ENCODE results near the gene MYF5. TPM values are rescaled to one million over a fixed set of nuclear protein-coding genes. Genes with fewer than 3 reads are reported as not detected.

The MYF5 gene
- total RNA-seq, 1 experiment from 2014 or later: not detected

GRCh38 chr12:80681786-80682185 lies 34.9 kb upstream of the MYF5 start:
- DNase-seq (ENCODE audit: low spot score) (no peak), ATAC-seq (no peak)
- Mint-ChIP-seq H3K27me3 (ENCODE audit: low read depth) (no peaks in the 10 kb centered on the region), H3K36me3 (no peaks in the 10 kb centered on the region), H3K27ac (no peak overlapping the region), H3K4me3 (no peak overlapping the region), H3K9me3 (peaks cover 2% of the 10 kb centered on the region), H3K4me1 (peaks cover 16% of the 10 kb centered on the region)
- ChIA-PET POLR2A (no interaction called here), CTCF (interaction anchor here (0.8 to 1.2 kb wide), 1 partner anchor 49 kb away, joined by 3 read pairs; no protein-coding TSS in a partner anchor)
- TF ChIP-seq ATF1 (CRISPR knock-in tag; IDR thresholded peaks at IDR 0.05): no peak
- no peak for TF ChIP-seq E2F5 (CRISPR knock-in tag; IDR thresholded peaks at IDR 0.05)
- TF ChIP-seq ZNF423 (CRISPR knock-in tag; IDR thresholded peaks at IDR 0.05): no peak
- TF ChIP-seq NFE2L1 (CRISPR knock-in tag; IDR thresholded peaks at IDR 0.05): no peak
- no peak for TF ChIP-seq GRHL2 (CRISPR knock-in tag; IDR thresholded peaks at IDR 0.05; ENCODE audit: insufficient replicate concordance, severe bottlenecking)
- no peak for TF ChIP-seq ZNF219 (CRISPR knock-in tag; IDR thresholded peaks at IDR 0.05; ENCODE audit: borderline replicate concordance)
- TF ChIP-seq, protein P1, sequence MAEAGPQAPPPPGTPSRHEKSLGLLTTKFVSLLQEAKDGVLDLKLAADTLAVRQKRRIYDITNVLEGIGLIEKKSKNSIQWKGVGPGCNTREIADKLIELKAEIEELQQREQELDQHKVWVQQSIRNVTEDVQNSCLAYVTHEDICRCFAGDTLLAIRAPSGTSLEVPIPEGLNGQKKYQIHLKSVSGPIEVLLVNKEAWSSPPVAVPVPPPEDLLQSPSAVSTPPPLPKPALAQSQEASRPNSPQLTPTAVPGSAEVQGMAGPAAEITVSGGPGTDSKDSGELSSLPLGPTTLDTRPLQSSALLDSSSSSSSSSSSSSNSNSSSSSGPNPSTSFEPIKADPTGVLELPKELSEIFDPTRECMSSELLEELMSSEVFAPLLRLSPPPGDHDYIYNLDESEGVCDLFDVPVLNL (CRISPR knock-in tag; IDR thresholded peaks at IDR 0.05; ENCODE audit: borderline replicate concordance, low read depth): no peak
- no peak for TF ChIP-seq USF2 (CRISPR knock-in tag; IDR thresholded peaks at IDR 0.05)
- no peak for TF ChIP-seq NR2C2 (CRISPR knock-in tag; IDR thresholded peaks at IDR 0.05)
- TF ChIP-seq, protein P2, sequence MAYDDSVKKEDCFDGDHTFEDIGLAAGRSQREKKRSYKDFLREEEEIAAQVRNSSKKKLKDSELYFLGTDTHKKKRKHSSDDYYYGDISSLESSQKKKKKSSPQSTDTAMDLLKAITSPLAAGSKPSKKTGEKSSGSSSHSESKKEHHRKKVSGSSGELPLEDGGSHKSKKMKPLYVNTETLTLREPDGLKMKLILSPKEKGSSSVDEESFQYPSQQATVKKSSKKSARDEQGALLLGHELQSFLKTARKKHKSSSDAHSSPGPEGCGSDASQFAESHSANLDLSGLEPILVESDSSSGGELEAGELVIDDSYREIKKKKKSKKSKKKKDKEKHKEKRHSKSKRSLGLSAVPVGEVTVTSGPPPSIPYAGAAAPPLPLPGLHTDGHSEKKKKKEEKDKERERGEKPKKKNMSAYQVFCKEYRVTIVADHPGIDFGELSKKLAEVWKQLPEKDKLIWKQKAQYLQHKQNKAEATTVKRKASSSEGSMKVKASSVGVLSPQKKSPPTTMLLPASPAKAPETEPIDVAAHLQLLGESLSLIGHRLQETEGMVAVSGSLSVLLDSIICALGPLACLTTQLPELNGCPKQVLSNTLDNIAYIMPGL (CRISPR knock-in tag; IDR thresholded peaks at IDR 0.05): no peak
- no peak for TF ChIP-seq ZNF232 (CRISPR knock-in tag; IDR thresholded peaks at IDR 0.05)
- TF ChIP-seq, protein P3, sequence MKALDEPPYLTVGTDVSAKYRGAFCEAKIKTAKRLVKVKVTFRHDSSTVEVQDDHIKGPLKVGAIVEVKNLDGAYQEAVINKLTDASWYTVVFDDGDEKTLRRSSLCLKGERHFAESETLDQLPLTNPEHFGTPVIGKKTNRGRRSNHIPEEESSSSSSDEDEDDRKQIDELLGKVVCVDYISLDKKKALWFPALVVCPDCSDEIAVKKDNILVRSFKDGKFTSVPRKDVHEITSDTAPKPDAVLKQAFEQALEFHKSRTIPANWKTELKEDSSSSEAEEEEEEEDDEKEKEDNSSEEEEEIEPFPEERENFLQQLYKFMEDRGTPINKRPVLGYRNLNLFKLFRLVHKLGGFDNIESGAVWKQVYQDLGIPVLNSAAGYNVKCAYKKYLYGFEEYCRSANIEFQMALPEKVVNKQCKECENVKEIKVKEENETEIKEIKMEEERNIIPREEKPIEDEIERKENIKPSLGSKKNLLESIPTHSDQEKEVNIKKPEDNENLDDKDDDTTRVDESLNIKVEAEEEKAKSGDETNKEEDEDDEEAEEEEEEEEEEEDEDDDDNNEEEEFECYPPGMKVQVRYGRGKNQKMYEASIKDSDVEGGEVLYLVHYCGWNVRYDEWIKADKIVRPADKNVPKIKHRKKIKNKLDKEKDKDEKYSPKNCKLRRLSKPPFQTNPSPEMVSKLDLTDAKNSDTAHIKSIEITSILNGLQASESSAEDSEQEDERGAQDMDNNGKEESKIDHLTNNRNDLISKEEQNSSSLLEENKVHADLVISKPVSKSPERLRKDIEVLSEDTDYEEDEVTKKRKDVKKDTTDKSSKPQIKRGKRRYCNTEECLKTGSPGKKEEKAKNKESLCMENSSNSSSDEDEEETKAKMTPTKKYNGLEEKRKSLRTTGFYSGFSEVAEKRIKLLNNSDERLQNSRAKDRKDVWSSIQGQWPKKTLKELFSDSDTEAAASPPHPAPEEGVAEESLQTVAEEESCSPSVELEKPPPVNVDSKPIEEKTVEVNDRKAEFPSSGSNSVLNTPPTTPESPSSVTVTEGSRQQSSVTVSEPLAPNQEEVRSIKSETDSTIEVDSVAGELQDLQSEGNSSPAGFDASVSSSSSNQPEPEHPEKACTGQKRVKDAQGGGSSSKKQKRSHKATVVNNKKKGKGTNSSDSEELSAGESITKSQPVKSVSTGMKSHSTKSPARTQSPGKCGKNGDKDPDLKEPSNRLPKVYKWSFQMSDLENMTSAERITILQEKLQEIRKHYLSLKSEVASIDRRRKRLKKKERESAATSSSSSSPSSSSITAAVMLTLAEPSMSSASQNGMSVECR (CRISPR knock-in tag; IDR thresholded peaks at IDR 0.05; ENCODE audit: borderline replicate concordance): no peak
- no peak for TF ChIP-seq PRRX2 (CRISPR knock-in tag; IDR thresholded peaks at IDR 0.05)
- TF ChIP-seq, protein P4, sequence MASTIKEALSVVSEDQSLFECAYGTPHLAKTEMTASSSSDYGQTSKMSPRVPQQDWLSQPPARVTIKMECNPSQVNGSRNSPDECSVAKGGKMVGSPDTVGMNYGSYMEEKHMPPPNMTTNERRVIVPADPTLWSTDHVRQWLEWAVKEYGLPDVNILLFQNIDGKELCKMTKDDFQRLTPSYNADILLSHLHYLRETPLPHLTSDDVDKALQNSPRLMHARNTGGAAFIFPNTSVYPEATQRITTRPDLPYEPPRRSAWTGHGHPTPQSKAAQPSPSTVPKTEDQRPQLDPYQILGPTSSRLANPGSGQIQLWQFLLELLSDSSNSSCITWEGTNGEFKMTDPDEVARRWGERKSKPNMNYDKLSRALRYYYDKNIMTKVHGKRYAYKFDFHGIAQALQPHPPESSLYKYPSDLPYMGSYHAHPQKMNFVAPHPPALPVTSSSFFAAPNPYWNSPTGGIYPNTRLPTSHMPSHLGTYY (CRISPR knock-in tag; IDR thresholded peaks at IDR 0.05): no peak
- TF ChIP-seq ESRRA (CRISPR knock-in tag; IDR thresholded peaks at IDR 0.05; ENCODE audit: borderline replicate concordance): no peak
- TF ChIP-seq CBFB (CRISPR knock-in tag; IDR thresholded peaks at IDR 0.05; ENCODE audit: low read depth): no peak
- TF ChIP-seq GABPB1 (CRISPR knock-in tag; IDR thresholded peaks at IDR 0.05): no peak
